GM12865 (cell line): ENCODE data around the gene KRT15.

Experiments used
- DNase-seq: peaks from one replicate; pipeline ENCODE4 v3.0.0; 2010; ENCODE audit warnings: low read depth
- H3K4me3 ChIP-seq: 2 replicates; pipeline ENCODE4 v1.5.1; 2011; ENCODE audit warnings: mild to moderate bottlenecking, low read depth, low read length, control low read depth
- CTCF ChIP-seq: IDR thresholded peaks from 2 replicates; pipeline ENCODE4 v1.5.1; 2011; ENCODE audit warnings: low read length, control low read depth, low read depth, inconsistent platforms; ENCODE audit not compliant: insufficient read depth; ENCODE audit errors: missing control alignments

The KRT15 gene

GRCh38 chr17:41520821-41521521 lies 2.3 kb upstream of the KRT15 start:
- TF ChIP-seq CTCF, result no peak
- no peak for DNase-seq
- no peak overlapping the region for H3K4me3 ChIP-seq

- H3K4me3 ChIP-seq, result no peak overlapping the region
- no peak for DNase-seq
- TF ChIP-seq CTCF, result no peak
Observed at GRCh38 chr17:41519501-41520224, 973 bp upstream of the KRT15 start.

GRCh38 chr17:41518031-41518430 lies 659 bp downstream of the KRT15 start:
- DNase-seq, result no peak
- H3K4me3 ChIP-seq, result no peak overlapping the region
- no peak for TF ChIP-seq CTCF

- no peak for TF ChIP-seq CTCF
- no peak for DNase-seq
- H3K4me3 ChIP-seq, result no peak overlapping the region
Observed at GRCh38 chr17:41516830-41517283, 1.8 kb downstream of the KRT15 start.

- no peak for TF ChIP-seq CTCF
- no peak for DNase-seq
Observed at GRCh38 chr17:41516147-41516829, 2.4 kb downstream of the KRT15 start.

GRCh38 chr17:41513168-41513547 lies 5.5 kb downstream of the KRT15 start:
- H3K4me3 ChIP-seq, result no peak overlapping the region
- no peak for DNase-seq
- no peak for TF ChIP-seq CTCF

More at GRCh38 chr17:41516147-41516829, 2.4 kb downstream of the KRT15 start:
- no peak overlapping the region for H3K4me3 ChIP-seq
